H1 (cell line): ENCODE results near the gene RASAL1. TPM values are rescaled to one million over a fixed set of nuclear protein-coding genes. Genes with fewer than 3 reads are reported as not detected.
A peak's percentile ranks its signal among the peaks of the same experiment; 100 is the strongest.

Experiments
- CEBPB ChIP-seq: IDR thresholded peaks from 2 replicates; pipeline ENCODE4 v1.6.1; 2012; ENCODE audit warnings: low read depth, low read length
- JUN ChIP-seq: IDR thresholded peaks from 2 replicates; pipeline ENCODE4 v1.6.1; 2011; ENCODE audit warnings: low read depth, mild to moderate bottlenecking, improper control_type of control experiment, low read length
- JUND ChIP-seq: IDR thresholded peaks from 2 replicates; pipeline ENCODE4 v1.6.1; 2011; ENCODE audit warnings: mild to moderate bottlenecking, improper control_type of control experiment, low read length
- KDM4A ChIP-seq: IDR thresholded peaks from one replicate; pipeline ENCODE4 v1.7.1; 2012; ENCODE audit warnings: low read depth, mild to moderate bottlenecking, moderate library complexity, low read length, inconsistent platforms; ENCODE audit not compliant: severe bottlenecking
- KDM5A ChIP-seq: fragments of 200-600 bp; IDR thresholded peaks from 2 replicates; pipeline ENCODE4 v1.7.1; 2012; ENCODE audit warnings: mild to moderate bottlenecking, low read length, inconsistent platforms, mixed read lengths
- POLR2AphosphoS5 ChIP-seq: IDR thresholded peaks from 2 replicates; pipeline ENCODE4 v1.6.1; 2011; ENCODE audit warnings: low read depth, low read length
- RBBP5 ChIP-seq: IDR thresholded peaks from 2 replicates; pipeline ENCODE4 v1.7.1; 2012; ENCODE audit warnings: low read depth, mild to moderate bottlenecking, inconsistent platforms, low read length, moderate library complexity, borderline replicate concordance
- SIN3A ChIP-seq, 2 experiments: IDR thresholded peaks in 1 of 2; conservative IDR thresholded peaks in 1 of 2; 2 replicates each; pipeline ENCODE4 v1.6.1; 2011 to 2012; ENCODE audit warnings: low read length in 2 of 2, improper control_type of control experiment in 1 of 2, low read depth in 1 of 2, mild to moderate bottlenecking in 1 of 2
- TCF12 ChIP-seq: IDR thresholded peaks from 2 replicates; pipeline ENCODE4 v1.6.1; 2011; ENCODE audit warnings: low read depth, mild to moderate bottlenecking, low read length
- polyA plus RNA-seq, 7 experiments: library from polyadenylated mRNA; depleted of rRNA in 3 of 7; stranded (reverse) in 5 of 7; unstranded in 2 of 7; fragments of >200 nt in 5 of 7; fragments of 200-250 nt in 2 of 7; gene quantifications; 1 replicate in 5 of 7; 2 replicates in 1 of 7; 4 replicates in 1 of 7; pipeline versions ENCODE4 v1.2.1 to v1.2.3, GENCODE V29; 2011 to 2013; ENCODE audit warnings: missing spikeins in 2 of 7, mixed read lengths in 2 of 7
- total RNA-seq: library from RNA; stranded (reverse); fragmentation: NEBNext Ultra II Directional; extraction: Animal tissue kit (Norgen Biotek cat#: 25700); gene quantifications from 2 replicates; pipeline ENCODE4 v1.2.1, GENCODE V29; 2021

The RASAL1 gene
- total and polyA plus RNA-seq, 2 of the 8 experiments (the other 6 are each of a cell fraction or from before 2014, with no cell fraction given) = 3.7 to 5.0 TPM

GRCh38 chr12:113154351-113154973, 18.9 kb upstream of the RASAL1 start (continued):
- TF ChIP-seq SIN3A (conservative IDR thresholded peaks at IDR 0.05 in 1 of 2, IDR thresholded peaks at IDR 0.05 in 1 of 2; ENCODE audit: low read depth in 1 of 2, low read length in 2 of 2) (0 out of 4 replicates have a peak, but pooled peaks of 1 of the 2 experiments have one; percentile 43), JUN (no peak), TCF12 (no peak), KDM5A (no peak), KDM4A (peak; percentile 57), JUND (no peak), CEBPB (peak; percentile 6; the same call in 1 of the 2 replicates), RBBP5 (peak; percentile 74; the same call in 1 of the 2 replicates), POLR2AphosphoS5 (no peak)
